DMS53 treated with DMSO at 0.1 percent for 48 hours (cell line): Measurements from ENCODE around the gene LRCH2.
A peak's percentile ranks its signal among the peaks of the same experiment; 100 is the strongest.
"Not testable (repeated sequence)": the region's sequence is repeated elsewhere in the genome, so short reads cannot be mapped to it uniquely, and the experiment has no call there.

Experiments used
- DNase-seq: peaks from one replicate; lab custom pipeline; 2025; ENCODE audit not compliant: unreplicated experiment; lab: John Stamatoyannopoulos, UW

LRCH2 gene

GRCh38 chrX:115214151-115214550, 19.7 kb downstream of the LRCH2 start:
- no peak for DNase-seq

- DNase-seq: not testable (repeated sequence)
Observed at GRCh38 chrX:115209547-115209946, 24.3 kb downstream of the LRCH2 start.

GRCh38 chrX:115204040-115204439, 29.9 kb downstream of the LRCH2 start:
- DNase-seq: no peak

GRCh38 chrX:115192244-115192700, 41.6 kb downstream of the LRCH2 start:
- no peak for DNase-seq

- DNase-seq: no peak
Observed at GRCh38 chrX:115191490-115192243, 42.2 kb downstream of the LRCH2 start.

- DNase-seq: no peak
Observed at GRCh38 chrX:115190636-115191489, 43.0 kb downstream of the LRCH2 start.

- no peak for DNase-seq
Observed at GRCh38 chrX:115189646-115190635, 44.0 kb downstream of the LRCH2 start.

- DNase-seq: no peak
Observed at GRCh38 chrX:115189110-115189509, 44.8 kb downstream of the LRCH2 start, which contains the start of gene RBMXL3. Gene RBMXL3 (plus strand): TSS chrX:115189410. CDS start chrX:115189442, 32 bp downstream.

GRCh38 chrX:115183980-115184379, 49.9 kb downstream of the LRCH2 start:
- no peak for DNase-seq

GRCh38 chrX:115178473-115178872, 55.4 kb downstream of the LRCH2 start:
- no peak for DNase-seq

- no peak for DNase-seq
Observed at GRCh38 chrX:115177932-115178331, 56.0 kb downstream of the LRCH2 start.

- no peak for DNase-seq
Observed at GRCh38 chrX:115174548-115174947, 59.3 kb downstream of the LRCH2 start.

GRCh38 chrX:115173181-115173580, 60.7 kb downstream of the LRCH2 start:
- DNase-seq: no peak

- peak; percentile 25 for DNase-seq
Observed at GRCh38 chrX:115147220-115147619, 86.7 kb downstream of the LRCH2 start.

GRCh38 chrX:115142057-115142456, 91.8 kb downstream of the LRCH2 start:
- DNase-seq: no peak

- no peak for DNase-seq
Observed at GRCh38 chrX:115138040-115138439, 95.9 kb downstream of the LRCH2 start.

- DNase-seq: no peak
Observed at GRCh38 chrX:115134382-115134781, 99.5 kb downstream of the LRCH2 start.

- no peak for DNase-seq
Observed at GRCh38 chrX:115112411-115112810, 121.5 kb downstream of the LRCH2 start.

- no peak for DNase-seq
Observed at GRCh38 chrX:115098897-115099296, 135.0 kb downstream of the LRCH2 start.

GRCh38 chrX:115093191-115093590, 140.7 kb downstream of the LRCH2 start:
- DNase-seq: no peak

- no peak for DNase-seq
Observed at GRCh38 chrX:115089419-115089818, 144.5 kb downstream of the LRCH2 start.
